Colonic mucosa (tissue), 4 donors: ENCODE data around the gene DMP1. TPM values are rescaled to one million over a fixed set of nuclear protein-coding genes. Genes with fewer than 3 reads are reported as not detected.

Source experiments
- DNase-seq: peaks from one replicate; pipeline ENCODE4 v3.0.0-alpha.2; 2020
- H3K27ac ChIP-seq: fragments of 200-600 bp; one replicate; pipeline ENCODE4 v1.8.0; 2021
- H3K27me3 ChIP-seq: fragments of 200-600 bp; one replicate; pipeline ENCODE4 v1.8.0; 2021
- H3K36me3 ChIP-seq: fragments of 200-600 bp; one replicate; pipeline ENCODE4 v1.8.0; 2021
- H3K4me1 ChIP-seq: fragments of 200-600 bp; one replicate; pipeline ENCODE4 v1.8.0; 2021; ENCODE audit warnings: mild to moderate bottlenecking
- H3K4me3 ChIP-seq: fragments of 200-600 bp; one replicate; pipeline ENCODE4 v1.8.0; 2021
- H3K9ac ChIP-seq, 2 donors: one replicate each; pipeline ENCODE4 v1.7.0; 2013; ENCODE audit warnings: control low read depth in 2 of 2, low read depth in 2 of 2, low read length in 2 of 2
- H3K9me3 ChIP-seq: fragments of 200-600 bp; one replicate; pipeline ENCODE4 v1.8.0; 2021
- intact Hi-C: fragments of 100-400 bp; cut with DNase I; formaldehyde crosslinking; loops from one replicate; pipeline ENCODE4 v1.14.1; 2022
- total RNA-seq, 2 donors: library from RNA; stranded (reverse); fragmentation: NEBNext Ultra II Directional in 1 of 2; extraction: Animal tissue kit (Norgen Biotek cat#: 25700) in 1 of 2; gene quantifications; one replicate each; pipeline ENCODE4 v1.2.1, GENCODE V29; 2021
- TF ChIP-seq, protein P1 (sequence below): fragments of 200-600 bp; IDR thresholded peaks from one replicate; pipeline ENCODE4 v1.8.0; 2022; ENCODE audit warnings: antibody characterized with exemption, mild to moderate bottlenecking
- donor health status: healthy.
- donor health status: DM: no; HTN: no; CAD: no.
- donor health status: DM: no; HTN: no; CAD: no.

Gene DMP1
- total RNA-seq, 2 donors from 2014 or later: not detected

DNA sequence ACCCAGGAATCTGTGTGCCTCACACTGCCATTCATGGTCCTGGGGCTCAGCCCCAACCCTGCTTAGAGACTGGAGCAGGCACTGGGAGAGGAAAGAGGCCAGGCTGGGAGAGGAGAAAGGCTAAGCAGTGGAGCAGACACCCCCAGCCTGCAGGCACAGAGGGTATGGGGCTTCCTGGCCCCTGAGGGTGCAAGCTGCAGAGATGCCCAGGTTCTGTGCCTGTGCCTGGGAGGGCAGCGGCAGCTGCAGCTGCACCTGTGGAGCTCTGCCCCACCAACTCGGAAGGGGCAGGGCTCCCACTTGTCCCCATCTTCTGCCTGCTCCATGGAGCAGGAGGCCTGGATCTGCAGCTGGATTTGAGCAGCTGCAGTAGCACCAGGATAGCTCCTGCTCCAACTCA is 47.9 kb downstream of the DMP1 start:
- no peaks in the 10 kb centered on the region for H3K9me3 ChIP-seq
- no peak overlapping the region for H3K9ac ChIP-seq
- TF ChIP-seq, protein P1, sequence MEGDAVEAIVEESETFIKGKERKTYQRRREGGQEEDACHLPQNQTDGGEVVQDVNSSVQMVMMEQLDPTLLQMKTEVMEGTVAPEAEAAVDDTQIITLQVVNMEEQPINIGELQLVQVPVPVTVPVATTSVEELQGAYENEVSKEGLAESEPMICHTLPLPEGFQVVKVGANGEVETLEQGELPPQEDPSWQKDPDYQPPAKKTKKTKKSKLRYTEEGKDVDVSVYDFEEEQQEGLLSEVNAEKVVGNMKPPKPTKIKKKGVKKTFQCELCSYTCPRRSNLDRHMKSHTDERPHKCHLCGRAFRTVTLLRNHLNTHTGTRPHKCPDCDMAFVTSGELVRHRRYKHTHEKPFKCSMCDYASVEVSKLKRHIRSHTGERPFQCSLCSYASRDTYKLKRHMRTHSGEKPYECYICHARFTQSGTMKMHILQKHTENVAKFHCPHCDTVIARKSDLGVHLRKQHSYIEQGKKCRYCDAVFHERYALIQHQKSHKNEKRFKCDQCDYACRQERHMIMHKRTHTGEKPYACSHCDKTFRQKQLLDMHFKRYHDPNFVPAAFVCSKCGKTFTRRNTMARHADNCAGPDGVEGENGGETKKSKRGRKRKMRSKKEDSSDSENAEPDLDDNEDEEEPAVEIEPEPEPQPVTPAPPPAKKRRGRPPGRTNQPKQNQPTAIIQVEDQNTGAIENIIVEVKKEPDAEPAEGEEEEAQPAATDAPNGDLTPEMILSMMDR: no peak
- no peaks in the 10 kb centered on the region for H3K36me3 ChIP-seq
- no peaks in the 10 kb centered on the region for H3K4me1 ChIP-seq
- intact Hi-C loops: no loop called here
- no peaks in the 10 kb centered on the region for H3K27me3 ChIP-seq
- DNase-seq: no peak
- no peak overlapping the region for H3K4me3 ChIP-seq
- H3K27ac ChIP-seq: no peak overlapping the region

DNA sequence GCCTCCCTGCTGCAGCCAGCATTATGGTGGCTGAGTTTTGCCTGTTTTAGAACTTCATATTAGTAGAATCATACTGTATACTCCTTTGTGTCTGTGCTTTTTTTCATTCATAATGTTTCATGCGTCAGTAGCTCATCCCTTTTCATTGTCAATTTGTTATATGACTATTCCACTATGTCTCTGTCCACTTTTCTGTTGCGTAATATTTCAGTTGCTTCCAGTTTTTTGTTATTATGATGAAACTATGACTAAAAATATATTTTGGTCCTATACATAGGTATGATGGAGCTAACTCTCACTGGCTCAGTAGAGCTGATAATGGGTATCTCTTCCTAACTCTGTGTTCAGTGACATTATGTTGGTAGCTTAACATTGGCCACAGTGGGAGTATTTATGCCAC is 48.3 kb downstream of the DMP1 start:
- TF ChIP-seq, protein P1: no peak
- intact Hi-C loops: no loop called here
- Histone ChIP-seq H3K9me3 (no peaks in the 10 kb centered on the region), H3K4me1 (no peaks in the 10 kb centered on the region), H3K27ac (no peak overlapping the region), H3K4me3 (no peak overlapping the region), H3K9ac (no peak overlapping the region), H3K36me3 (no peaks in the 10 kb centered on the region), H3K27me3 (no peaks in the 10 kb centered on the region)
- DNase-seq: no peak

DNA sequence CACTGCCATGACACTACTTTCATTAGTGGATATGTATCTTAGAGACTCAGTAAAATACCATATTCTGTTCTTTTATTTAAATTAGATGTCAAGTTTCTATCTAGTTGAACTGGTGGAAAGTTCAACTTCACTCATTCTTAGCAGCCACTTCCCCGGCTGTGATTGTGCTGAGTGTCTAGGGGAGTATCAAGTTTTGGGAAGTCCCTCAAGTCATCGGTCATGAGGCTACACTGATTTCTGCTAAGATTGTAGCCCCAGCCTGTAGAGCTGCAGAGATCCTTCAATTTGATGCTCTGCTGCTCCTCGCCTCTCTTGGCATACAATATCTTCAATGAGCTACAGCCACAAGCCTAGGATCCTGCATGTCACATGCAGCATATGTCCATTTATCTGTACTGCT is 53.9 kb downstream of the DMP1 start:
- Histone ChIP-seq H3K36me3 (no peaks in the 10 kb centered on the region), H3K4me1 (no peaks in the 10 kb centered on the region), H3K27me3 (no peaks in the 10 kb centered on the region), H3K4me3 (no peak overlapping the region), H3K9me3 (no peaks in the 10 kb centered on the region), H3K27ac (no peak overlapping the region), H3K9ac (no peak overlapping the region)
- TF ChIP-seq, protein P1: no peak
- intact Hi-C loops: no loop called here
- no peak for DNase-seq

DNA sequence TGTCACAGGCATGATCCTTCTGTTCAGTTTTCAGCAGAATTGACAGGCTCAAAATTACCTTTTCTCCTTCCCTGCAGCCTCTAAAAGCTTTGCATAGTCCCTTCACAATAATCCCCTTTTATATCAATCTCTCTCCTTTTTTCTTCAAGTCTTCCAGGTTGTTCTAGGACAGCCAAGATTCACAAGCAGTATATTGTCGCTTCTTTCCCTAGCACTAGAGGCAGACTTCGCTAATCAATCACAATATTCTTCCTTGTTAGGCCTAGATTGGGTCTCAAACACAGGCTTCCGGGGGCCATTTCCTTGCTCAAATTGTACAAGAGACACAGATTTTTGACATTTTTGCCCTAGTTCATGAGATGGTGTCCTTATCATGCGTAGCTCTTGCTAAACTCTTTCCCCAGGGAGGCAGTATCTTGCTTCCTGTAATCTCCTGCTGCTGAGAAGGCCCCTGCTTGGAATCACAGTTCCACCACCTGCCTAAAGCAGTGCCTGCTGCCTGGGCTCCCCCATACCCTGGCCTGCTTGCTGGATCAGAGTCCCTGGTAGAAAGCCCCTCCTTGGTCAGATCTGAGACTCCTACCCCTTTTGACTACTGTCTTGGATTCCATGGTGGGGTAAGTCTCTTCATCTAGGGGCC is 57.3 kb downstream of the DMP1 start:
- H3K27me3 ChIP-seq: no peaks in the 10 kb centered on the region
- H3K4me1 ChIP-seq: no peaks in the 10 kb centered on the region
- no peak overlapping the region for H3K27ac ChIP-seq
- no peak for DNase-seq
- no peak overlapping the region for H3K4me3 ChIP-seq
- H3K9me3 ChIP-seq: no peaks in the 10 kb centered on the region
- H3K36me3 ChIP-seq: no peaks in the 10 kb centered on the region
- TF ChIP-seq, protein P1: no peak
- intact Hi-C loops: no loop called here
- no peak overlapping the region for H3K9ac ChIP-seq

Other genes starting within 250 kb of the DMP1 start
- gene NUDT9, start 227.7 kb upstream of the DMP1 start, total RNA-seq: 10 to 100 TPM; 31.4 to 52.0 TPM
- 10 to 100 TPM; 18.4 to 84.0 TPM for gene SPARCL1, start 120.9 kb upstream of the DMP1 start, total RNA-seq
- not detected for gene DSPP, start 41.8 kb upstream of the DMP1 start, total RNA-seq
- gene IBSP, start 149.3 kb downstream of the DMP1 start, total RNA-seq: not detected
- not detected for gene MEPE, start 182.7 kb downstream of the DMP1 start, total RNA-seq